ENCODE measurements around the gene MSANTD7. TPM values are rescaled to one million over a fixed set of nuclear protein-coding genes. Genes with fewer than 3 reads are reported as not detected.

Gene MSANTD7
- total and polyA plus RNA-seq, 2 of the 13 experiments (the other 11 are each of a cell fraction or from before 2014, with no cell fraction given), result 3.7 to 16.7 TPM

- TF ChIP-seq GFI1 (CRISPR knock-in tag; IDR thresholded peaks at IDR 0.05; ENCODE audit: borderline replicate concordance) (no peak; the same call in 1 of the 2 replicates), ZFP90 (CRISPR knock-in tag; IDR thresholded peaks at IDR 0.05; ENCODE audit: borderline replicate concordance) (peak; percentile 88), STAT6 (CRISPR knock-in tag; IDR thresholded peaks at IDR 0.05; ENCODE audit: borderline replicate concordance) (no peak; the same call in 1 of the 2 replicates), NCOA5 (CRISPR knock-in tag; IDR thresholded peaks at IDR 0.05) (no peak), MTA1 (CRISPR knock-in tag; IDR thresholded peaks at IDR 0.05; ENCODE audit: borderline replicate concordance) (no peak), TBL1XR1 (IDR thresholded peaks at IDR 0.05; ENCODE audit: borderline replicate concordance, low read length, partially characterized antibody) (no peak), ARNT (IDR thresholded peaks at IDR 0.05) (no peak), PHF21A (CRISPR knock-in tag; IDR thresholded peaks at IDR 0.05) (no peak; the same call in 1 of the 2 replicates), TBX3 (IDR thresholded peaks at IDR 0.05; ENCODE audit: borderline replicate concordance) (no peak), POGK (CRISPR knock-in tag; conservative IDR thresholded peaks at IDR 0.05) (peak; percentile 86), ZZZ3 (CRISPR knock-in tag; IDR thresholded peaks at IDR 0.05; ENCODE audit: borderline replicate concordance) (peak; percentile 13; the same call in 1 of the 2 replicates), ZNF180 (CRISPR knock-in tag; IDR thresholded peaks at IDR 0.05; ENCODE audit: borderline replicate concordance, low read depth) (peak; percentile 55; the same call in 1 of the 2 replicates), NRL (CRISPR knock-in tag; IDR thresholded peaks at IDR 0.05; ENCODE audit: borderline replicate concordance) (peak; percentile 87; the same call in 1 of the 2 replicates), ZNF550 (CRISPR knock-in tag; IDR thresholded peaks at IDR 0.05; ENCODE audit: borderline replicate concordance) (0 out of 2 replicates have a peak, but pooled peaks have one; percentile 68), LCORL (IDR thresholded peaks at IDR 0.05) (no peak), LCORL (CRISPR knock-in tag; IDR thresholded peaks at IDR 0.05) (no peak; the same call in 1 of the 2 replicates), ZNF605 (CRISPR knock-in tag; IDR thresholded peaks at IDR 0.05) (peak; percentile 83), CSRNP1 (CRISPR knock-in tag; IDR thresholded peaks at IDR 0.05) (0 out of 2 replicates have a peak, but pooled peaks have one; percentile 6), PTBP1 (IDR thresholded peaks at IDR 0.05; ENCODE audit: low read depth, low read length, poor library complexity, severe bottlenecking) (no peak)
- TF ChIP-seq, protein P1, sequence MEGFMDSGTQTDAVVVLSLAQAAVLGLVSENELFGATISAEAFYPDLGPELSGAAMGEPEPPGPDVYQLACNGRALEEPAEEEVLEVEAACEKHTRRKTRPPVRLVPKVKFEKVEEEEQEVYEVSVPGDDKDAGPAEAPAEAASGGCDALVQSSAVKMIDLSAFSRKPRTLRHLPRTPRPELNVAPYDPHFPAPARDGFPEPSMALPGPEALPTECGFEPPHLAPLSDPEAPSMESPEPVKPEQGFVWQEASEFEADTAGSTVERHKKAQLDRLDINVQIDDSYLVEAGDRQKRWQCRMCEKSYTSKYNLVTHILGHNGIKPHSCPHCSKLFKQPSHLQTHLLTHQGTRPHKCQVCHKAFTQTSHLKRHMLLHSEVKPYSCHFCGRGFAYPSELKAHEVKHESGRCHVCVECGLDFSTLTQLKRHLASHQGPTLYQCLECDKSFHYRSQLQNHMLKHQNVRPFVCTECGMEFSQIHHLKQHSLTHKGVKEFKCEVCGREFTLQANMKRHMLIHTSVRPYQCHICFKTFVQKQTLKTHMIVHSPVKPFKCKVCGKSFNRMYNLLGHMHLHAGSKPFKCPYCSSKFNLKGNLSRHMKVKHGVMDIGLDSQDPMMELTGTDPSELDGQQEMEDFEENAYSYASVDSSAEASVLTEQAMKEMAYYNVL (CRISPR knock-in tag; IDR thresholded peaks at IDR 0.05; ENCODE audit: borderline replicate concordance), result no peak
Observed at GRCh38 chr10:14837757-14838581, at the start of gene MSANTD7, which contains the start of the genes CDNF and HSPA14 (continued).
